HepG2 (cell line): Measurements from ENCODE around the gene UQCC5. TPM values are rescaled to one million over a fixed set of nuclear protein-coding genes. Genes with fewer than 3 reads are reported as not detected.

Experiments
- ATAC-seq: fragments of 200-7000 bp; cut with Tn5 transposase; 3 replicates; pipeline ENCODE4 v1.9.1; 2020; ENCODE audit warnings: mild to moderate bottlenecking, moderate library complexity
- BruUV-seq: library from RNA; stranded (reverse); fragments of 400-500 nt; replicated peaks from 2 replicates; lab custom pipeline; 2021; lab: Mats Ljungman, UMichigan
- CTCF ChIA-PET: fragments of 300-600 bp; formaldehyde crosslinking; extraction: SDS; loops from one replicate; lab custom pipeline; 2021; ENCODE audit warnings: low total read pairs, inconsistent platforms, low intra/inter-chr PET ratio; lab: Yijun Ruan, JAX
- POLR2A ChIA-PET: fragments of 350-600 bp; sonication (Branson Sonifier 250); formaldehyde crosslinking; loops from one replicate; lab custom pipeline; 2020; ENCODE audit warnings: antibody characterized with exemption, inconsistent platforms; lab: Yijun Ruan, JAX
- DNase-seq: peaks from one replicate; pipeline ENCODE4 v3.0.0-alpha.2; 2015; ENCODE audit warnings: low spot score
- FAIRE-seq: peaks from 3 replicates; lab custom pipeline; 2011; peaks lifted over from hg19 to GRCh38; lab: Jason Lieb, UNC
- H2AFZ ChIP-seq: one replicate; pipeline ENCODE4 v1.6.1; 2011; ENCODE audit warnings: low read length, inconsistent platforms
- H3K27ac ChIP-seq: fragments of 300-600 bp; 3 replicates; pipeline ENCODE4 v1.8.0; 2011; ENCODE audit warnings: mixed run types, mild to moderate bottlenecking, mixed read lengths, low read length, inconsistent platforms; ENCODE audit not compliant: insufficient read depth; ENCODE audit errors: extremely low read length
- H3K27me3 ChIP-seq, 2 experiments: fragments of 200-600 bp in 1 of 2; 2 replicates in 1 of 2; 3 replicates in 1 of 2; pipeline versions ENCODE4 v1.6.0 to v1.8.0; 2011; ENCODE audit warnings: low read length in 2 of 2, mild to moderate bottlenecking in 2 of 2, moderate library complexity in 2 of 2, inconsistent platforms in 1 of 2; ENCODE audit not compliant: insufficient read depth in 2 of 2, control insufficient read depth in 1 of 2
- H3K36me3 ChIP-seq, 2 experiments: fragments of 200-600 bp in 1 of 2; replicated peaks in 1 of 2; 2 replicates in 1 of 2; 3 replicates in 1 of 2; pipeline versions ENCODE4 v1.5.1 to v1.8.0; 2011; ENCODE audit warnings: low read length in 2 of 2, inconsistent platforms in 1 of 2; ENCODE audit not compliant: insufficient read depth in 2 of 2, control insufficient read depth in 1 of 2
- H3K4me1 ChIP-seq: 2 replicates; pipeline ENCODE4 v1.5.1; 2012; ENCODE audit warnings: low read length, inconsistent platforms; ENCODE audit not compliant: insufficient read depth
- H3K4me2 ChIP-seq: 2 replicates; pipeline ENCODE4 v1.6.0; 2011; ENCODE audit warnings: low read depth, low read length, inconsistent platforms
- H3K4me3 ChIP-seq, 3 experiments: fragments of 200-600 bp in 1 of 3; sonication (generic), shearing (Covaris generic) in 1 of 3; replicated peaks in 1 of 3; 2 replicates each; pipeline ENCODE4 v1.5.1; 2011 to 2016; ENCODE audit warnings: low read length in 3 of 3, inconsistent platforms in 2 of 3, low read depth in 2 of 3, mild to moderate bottlenecking in 2 of 3, control low read depth in 1 of 3, mixed read lengths in 1 of 3; ENCODE audit not compliant: insufficient read depth in 1 of 3
- H3K79me2 ChIP-seq: one replicate; pipeline ENCODE4 v1.6.1; 2011; ENCODE audit warnings: low read length, inconsistent platforms; ENCODE audit not compliant: insufficient read depth
- H3K9ac ChIP-seq: 2 replicates; pipeline ENCODE4 v1.6.0; 2011; ENCODE audit warnings: mild to moderate bottlenecking, low read depth, low read length, inconsistent platforms; ENCODE audit not compliant: insufficient read depth
- H3K9me3 ChIP-seq: 2 replicates; pipeline ENCODE4 v1.5.1; 2012; ENCODE audit warnings: mild to moderate bottlenecking, low read length
- H4K20me1 ChIP-seq: 2 replicates; pipeline ENCODE4 v1.6.0; 2011; ENCODE audit warnings: inconsistent platforms, mild to moderate bottlenecking, low read length, moderate library complexity; ENCODE audit not compliant: insufficient read depth
- AGO2 ChIP-seq: fragments of 200-400 bp; formaldehyde crosslinking; optimal IDR thresholded peaks from 2 replicates; pipeline ENCODE3; 2017; ENCODE audit warnings: mild to moderate bottlenecking, low read depth, low read length, moderate library complexity
- EP300 ChIP-seq, 3 experiments: sonication (generic) in 1 of 3; formaldehyde crosslinking in 1 of 3; IDR thresholded peaks; 2 replicates each; pipeline versions ENCODE4 v1.5.1 to v1.6.1; 2011 to 2020; ENCODE audit warnings: low read depth in 2 of 3, low read length in 2 of 3, borderline replicate concordance in 1 of 3, improper control_type of control experiment in 1 of 3, mild to moderate bottlenecking in 1 of 3, missing genetic modification reagents in 1 of 3, moderate library complexity in 1 of 3
- RBFOX2 ChIP-seq: fragments of 200-400 bp; formaldehyde crosslinking; IDR thresholded peaks from 2 replicates; pipeline ENCODE4 v1.6.1; 2017; ENCODE audit warnings: low read depth, mild to moderate bottlenecking, low read length
- SRSF1 ChIP-seq: fragments of 200-400 bp; formaldehyde crosslinking; optimal IDR thresholded peaks from 2 replicates; pipeline ENCODE3; 2017; ENCODE audit warnings: mild to moderate bottlenecking, low read depth, low read length, moderate library complexity
- XBP1 ChIP-seq: sonication (generic); formaldehyde crosslinking; IDR thresholded peaks from 2 replicates; pipeline ENCODE4 v1.5.0; 2020; ENCODE audit warnings: missing genetic modification reagents
- ZNF234 ChIP-seq: sonication (generic); formaldehyde crosslinking; conservative IDR thresholded peaks from 2 replicates; pipeline ENCODE4 v1.5.1; 2020; ENCODE audit warnings: mild to moderate bottlenecking, missing genetic modification reagents
- WGBS: methylation state at CpG from one replicate; pipeline ENCODE4 v1.1.6; 2017; ENCODE audit warnings: low lambda C conversion rate; 5-methylcytosine and 5-hydroxymethylcytosine counted together
- in situ Hi-C: cut with HindIII; loops from 2 replicates; pipeline ENCODE4 v1.10.0; 2017; ENCODE audit warnings: low pct_unique_long_range_greater_than_20kb; ENCODE audit not compliant: extremely low pct_ligation_motif_present
- intact Hi-C: fragments of 100-400 bp; cut with micrococcal nuclease; formaldehyde crosslinking; loops from one replicate; pipeline ENCODE4 v1.10.0; 2022; ENCODE audit not compliant: unreplicated experiment
- polyA plus RNA-seq, 8 experiments: library from polyadenylated mRNA; depleted of rRNA in 3 of 8; stranded (reverse) in 7 of 8; unstranded in 1 of 8; fragments of >200 nt; fragmentation: Illumina TruSeq in 4 of 8; extraction: Trizol in 4 of 8; gene quantifications; 2 replicates each; pipeline versions ENCODE4 v1.2.1 to v1.2.3, GENCODE V29; 2011 to 2016; ENCODE audit warnings: low read depth in 4 of 8, missing spikeins in 1 of 8, mixed read lengths in 1 of 8; ENCODE audit not compliant: insufficient read depth in 1 of 8
- total RNA-seq, 5 experiments: library from RNA; depleted of rRNA; stranded (reverse); fragments of >200 nt; fragmentation: Illumina TruSeq; extraction: Trizol; gene quantifications; 2 replicates each; pipeline ENCODE4 v1.2.3, GENCODE V29; 2016; ENCODE audit warnings: low read depth in 1 of 5

UQCC5 gene
- total and polyA plus RNA-seq, 2 of the 13 experiments (the other 11 are each of a cell fraction or from before 2014, with no cell fraction given): 15.4 to 29.5 TPM

GRCh38 chr3:52524258-52524751, 12.1 kb upstream of the UQCC5 start (continued):
- no peak for TF ChIP-seq EP300 (IDR thresholded peaks at IDR 0.05; ENCODE audit: low read depth in 2 of 2, low read length in 2 of 2)
- TF ChIP-seq EP300 (CRISPR knock-in tag; IDR thresholded peaks at IDR 0.05; ENCODE audit: borderline replicate concordance): no peak
- no peak for TF ChIP-seq SRSF1
- no peak for TF ChIP-seq XBP1

- CTCF ChIA-PET: no interaction called here
- no peak overlapping the region for H3K9ac ChIP-seq
- no peak for ATAC-seq
These were observed 11.4 kb upstream of the UQCC5 start for GRCh38 chr3:52524752-52525679.

More at GRCh38 chr3:52524752-52525679, 11.4 kb upstream of the UQCC5 start:
- no peaks in the 10 kb centered on the region for H3K79me2 ChIP-seq
- no peaks in the 10 kb centered on the region for H3K9me3 ChIP-seq
- no peak overlapping the region for H3K27ac ChIP-seq
- no peak for FAIRE-seq
- intact Hi-C loops: no loop called here
- H3K27me3 ChIP-seq: no peaks in the 10 kb centered on the region; a peak in 1 of 5 replicates
- H3K4me2 ChIP-seq: no peak overlapping the region
- peaks cover 21 to 42% of the 10 kb centered on the region in 2 experiments for H3K36me3 ChIP-seq
- 100% methylated on average over 7 of the region's 34 CpGs for WGBS
- no peaks in the 10 kb centered on the region for H4K20me1 ChIP-seq
- TF ChIP-seq AGO2: peak; percentile 71
- no peak for TF ChIP-seq ZNF234 (CRISPR knock-in tag)
- TF ChIP-seq RBFOX2: peak; percentile 72
- in situ Hi-C loops: no loop called here
- no peak for DNase-seq
- no TSS peak for BruUV-seq
- H2AFZ ChIP-seq: no peak overlapping the region
- POLR2A ChIA-PET: no interaction called here
- H3K4me3 ChIP-seq: no peak overlapping the region
- peaks cover 17% of the 10 kb centered on the region for H3K4me1 ChIP-seq
